Measurements from ENCODE around the gene COG5. TPM values are rescaled to one million over a fixed set of nuclear protein-coding genes. Genes with fewer than 3 reads are reported as not detected.

COG5 gene
- total RNA-seq, 1 donor from 2014 or later, result 37.1 TPM

- H3K4me3 ChIP-seq (ENCODE audit: low read depth, low read length), result no peak overlapping the region
- no peak for TF ChIP-seq CTCF (IDR thresholded peaks at IDR 0.05; ENCODE audit: insufficient read depth, low read length, poor library complexity, severe bottlenecking)
- no peaks in the 10 kb centered on the region for H3K36me3 ChIP-seq (ENCODE audit: control insufficient read depth, insufficient read depth, low read length)
These were observed 21.0 kb upstream of the COG5 start for GRCh38 chr7:107584716-107585115.

GRCh38 chr7:107582875-107583274 lies 19.2 kb upstream of the COG5 start:
- no peak for TF ChIP-seq CTCF (IDR thresholded peaks at IDR 0.05; ENCODE audit: insufficient read depth, low read length, poor library complexity, severe bottlenecking)
- Histone ChIP-seq H3K4me3 (ENCODE audit: low read depth, low read length) (no peak overlapping the region), H3K27me3 (ENCODE audit: control insufficient read depth, insufficient read depth, low read length) (no peaks in the 10 kb centered on the region), H3K36me3 (ENCODE audit: control insufficient read depth, insufficient read depth, low read length) (no peaks in the 10 kb centered on the region)
- DNase-seq (ENCODE audit: low read depth), result no peak

More at GRCh38 chr7:107584716-107585115, 21.0 kb upstream of the COG5 start:
- H3K27me3 ChIP-seq (ENCODE audit: control insufficient read depth, insufficient read depth, low read length), result no peaks in the 10 kb centered on the region
- DNase-seq (ENCODE audit: low read depth), result no peak

GRCh38 chr7:107581387-107582013 lies 17.8 kb upstream of the COG5 start:
- Histone ChIP-seq H3K27me3 (ENCODE audit: control insufficient read depth, insufficient read depth, low read length) (no peaks in the 10 kb centered on the region), H3K36me3 (ENCODE audit: control insufficient read depth, insufficient read depth, low read length) (no peaks in the 10 kb centered on the region), H3K4me3 (ENCODE audit: low read depth, low read length) (no peak overlapping the region)
- no peak for DNase-seq (ENCODE audit: low read depth)
- TF ChIP-seq CTCF (IDR thresholded peaks at IDR 0.05; ENCODE audit: insufficient read depth, low read length, poor library complexity, severe bottlenecking), result no peak

- H3K27me3 ChIP-seq (ENCODE audit: control insufficient read depth, insufficient read depth, low read length), result no peaks in the 10 kb centered on the region
- no peak for DNase-seq (ENCODE audit: low read depth)
- peak overlapping the region; percentile 80 for H3K4me3 ChIP-seq (ENCODE audit: low read depth, low read length)
- H3K36me3 ChIP-seq (ENCODE audit: control insufficient read depth, insufficient read depth, low read length), result no peaks in the 10 kb centered on the region
- TF ChIP-seq CTCF (IDR thresholded peaks at IDR 0.05; ENCODE audit: insufficient read depth, low read length, poor library complexity, severe bottlenecking), result no peak
These were observed 17.1 kb upstream of the COG5 start for GRCh38 chr7:107580716-107581383.

- TF ChIP-seq CTCF (IDR thresholded peaks at IDR 0.05; ENCODE audit: insufficient read depth, low read length, poor library complexity, severe bottlenecking), result peak; percentile 26
- no peaks in the 10 kb centered on the region for H3K27me3 ChIP-seq (ENCODE audit: control insufficient read depth, insufficient read depth, low read length)
- H3K36me3 ChIP-seq (ENCODE audit: control insufficient read depth, insufficient read depth, low read length), result no peaks in the 10 kb centered on the region
- peak within 1 kb of the TSS; percentile 80 for H3K4me3 ChIP-seq (ENCODE audit: low read depth, low read length)
- no peak for DNase-seq (ENCODE audit: low read depth)
These were observed 16.4 kb upstream of the COG5 start, which contains the start of gene BCAP29 for GRCh38 chr7:107579885-107580715. Gene BCAP29 (plus strand): TSS chr7:107580246. CDS start chr7:107580773, 527 bp downstream.

Data from kidney epithelial cell (primary cell).